ENCODE results near the gene FGF14.

GRCh38 chr13:101783554-101783953, 618.3 kb downstream of the FGF14 start:
- TF ChIP-seq CTCF (conservative IDR thresholded peaks at IDR 0.05; ENCODE audit: low read depth, low read length) (no peak), EZH2 (IDR thresholded peaks at IDR 0.05; ENCODE audit: low read length, unreplicated experiment) (no peak), EZH2phosphoT487 (IDR thresholded peaks at IDR 0.05; ENCODE audit: borderline replicate concordance, low read length) (no peak)

Measured in PC-3 (cell line).